ENCODE data around the gene ASPN.
A peak's percentile ranks its signal among the peaks of the same experiment; 100 is the strongest.

ASPN gene

GRCh38 chr9:92482805-92483204, 499 bp upstream of the ASPN start:
- no peak overlapping the region for H3K4me3 ChIP-seq (ENCODE audit: low read length)
- no peak overlapping the region for H3K27ac ChIP-seq (ENCODE audit: low read depth, low read length)
- H3K4me1 ChIP-seq (ENCODE audit: control insufficient read depth, insufficient read depth, low read length) = peaks cover 32% of the 10 kb centered on the region
- no peaks in the 10 kb centered on the region for H3K36me3 ChIP-seq (ENCODE audit: control insufficient read depth, insufficient read depth, low read length)
- H3K27me3 ChIP-seq (ENCODE audit: control insufficient read depth, insufficient read depth, low read length) = no peaks in the 10 kb centered on the region
- H3K9ac ChIP-seq (ENCODE audit: low read length) = no peak overlapping the region

GRCh38 chr9:92480986-92481633, 1.2 kb downstream of the ASPN start:
- Histone ChIP-seq H3K4me1 (ENCODE audit: control insufficient read depth, insufficient read depth, low read length) (peaks cover 44% of the 10 kb centered on the region), H3K4me3 (ENCODE audit: low read length) (peak overlapping the region; percentile 33), H3K9ac (ENCODE audit: low read length) (no peak overlapping the region), H3K36me3 (ENCODE audit: control insufficient read depth, insufficient read depth, low read length) (no peaks in the 10 kb centered on the region), H3K27me3 (ENCODE audit: control insufficient read depth, insufficient read depth, low read length) (no peaks in the 10 kb centered on the region), H3K27ac (ENCODE audit: low read depth, low read length) (peak overlapping the region; percentile 76)

DNA sequence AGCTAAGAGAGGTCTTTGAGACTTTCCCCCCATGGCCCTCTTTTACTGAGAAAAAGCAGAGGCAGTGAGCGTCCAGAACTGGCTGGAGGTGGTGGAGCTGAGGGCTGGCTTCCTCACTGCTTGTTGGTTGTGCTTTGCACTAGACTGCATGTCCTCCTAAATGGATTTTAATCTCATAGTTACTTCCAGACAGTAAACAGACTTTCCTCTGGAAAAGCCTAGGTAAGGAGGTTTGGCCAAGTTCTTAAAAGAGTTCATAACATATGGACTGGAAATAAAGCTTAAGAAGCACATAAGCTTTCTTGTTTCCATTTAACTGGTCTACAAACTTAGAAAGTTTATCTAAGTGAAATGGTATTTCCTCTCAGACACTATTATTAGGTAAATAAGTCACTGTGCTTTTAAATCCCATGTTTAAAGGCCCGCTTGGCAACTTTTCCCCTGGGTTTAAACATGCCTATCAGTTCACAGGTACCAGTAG, 2.0 kb downstream of the ASPN start:
- Histone ChIP-seq H3K4me3 (ENCODE audit: low read length) (peak overlapping the region; percentile 6), H3K27ac (ENCODE audit: low read depth, low read length) (peak overlapping the region; percentile 76), H3K4me1 (ENCODE audit: control insufficient read depth, insufficient read depth, low read length) (peaks cover 46% of the 10 kb centered on the region), H3K9ac (ENCODE audit: low read length) (no peak overlapping the region), H3K27me3 (ENCODE audit: control insufficient read depth, insufficient read depth, low read length) (no peaks in the 10 kb centered on the region), H3K36me3 (ENCODE audit: control insufficient read depth, insufficient read depth, low read length) (no peaks in the 10 kb centered on the region)

GRCh38 chr9:92479346-92479745, 3.0 kb downstream of the ASPN start:
- H3K27me3 ChIP-seq (ENCODE audit: control insufficient read depth, insufficient read depth, low read length) = no peaks in the 10 kb centered on the region
- H3K4me3 ChIP-seq (ENCODE audit: low read length) = no peak overlapping the region
- no peak overlapping the region for H3K9ac ChIP-seq (ENCODE audit: low read length)
- H3K27ac ChIP-seq (ENCODE audit: low read depth, low read length) = peak overlapping the region; percentile 76
- peaks cover 46% of the 10 kb centered on the region for H3K4me1 ChIP-seq (ENCODE audit: control insufficient read depth, insufficient read depth, low read length)
- no peaks in the 10 kb centered on the region for H3K36me3 ChIP-seq (ENCODE audit: control insufficient read depth, insufficient read depth, low read length)

GRCh38 chr9:92478783-92479182, 3.5 kb downstream of the ASPN start:
- peak overlapping the region; percentile 42 for H3K4me3 ChIP-seq (ENCODE audit: low read length)
- H3K27me3 ChIP-seq (ENCODE audit: control insufficient read depth, insufficient read depth, low read length) = no peaks in the 10 kb centered on the region
- no peak overlapping the region for H3K9ac ChIP-seq (ENCODE audit: low read length)
- peaks cover 42% of the 10 kb centered on the region for H3K4me1 ChIP-seq (ENCODE audit: control insufficient read depth, insufficient read depth, low read length)
- peak overlapping the region; percentile 76 for H3K27ac ChIP-seq (ENCODE audit: low read depth, low read length)
- H3K36me3 ChIP-seq (ENCODE audit: control insufficient read depth, insufficient read depth, low read length) = no peaks in the 10 kb centered on the region

GRCh38 chr9:92476962-92477361, 5.3 kb downstream of the ASPN start:
- H3K36me3 ChIP-seq (ENCODE audit: control insufficient read depth, insufficient read depth, low read length) = no peaks in the 10 kb centered on the region
- H3K4me3 ChIP-seq (ENCODE audit: low read length) = no peak overlapping the region
- H3K27ac ChIP-seq (ENCODE audit: low read depth, low read length) = no peak overlapping the region
- H3K9ac ChIP-seq (ENCODE audit: low read length) = no peak overlapping the region
- no peaks in the 10 kb centered on the region for H3K27me3 ChIP-seq (ENCODE audit: control insufficient read depth, insufficient read depth, low read length)
- H3K4me1 ChIP-seq (ENCODE audit: control insufficient read depth, insufficient read depth, low read length) = peaks cover 38% of the 10 kb centered on the region

- Histone ChIP-seq H3K36me3 (ENCODE audit: control insufficient read depth, insufficient read depth, low read length) (no peaks in the 10 kb centered on the region), H3K4me3 (ENCODE audit: low read length) (no peak overlapping the region), H3K27ac (ENCODE audit: low read depth, low read length) (no peak overlapping the region), H3K27me3 (ENCODE audit: control insufficient read depth, insufficient read depth, low read length) (no peaks in the 10 kb centered on the region), H3K9ac (ENCODE audit: low read length) (no peak overlapping the region), H3K4me1 (ENCODE audit: control insufficient read depth, insufficient read depth, low read length) (peaks cover 32% of the 10 kb centered on the region)
Measured at GRCh38 chr9:92474587-92474986, 7.7 kb downstream of the ASPN start.

DNA sequence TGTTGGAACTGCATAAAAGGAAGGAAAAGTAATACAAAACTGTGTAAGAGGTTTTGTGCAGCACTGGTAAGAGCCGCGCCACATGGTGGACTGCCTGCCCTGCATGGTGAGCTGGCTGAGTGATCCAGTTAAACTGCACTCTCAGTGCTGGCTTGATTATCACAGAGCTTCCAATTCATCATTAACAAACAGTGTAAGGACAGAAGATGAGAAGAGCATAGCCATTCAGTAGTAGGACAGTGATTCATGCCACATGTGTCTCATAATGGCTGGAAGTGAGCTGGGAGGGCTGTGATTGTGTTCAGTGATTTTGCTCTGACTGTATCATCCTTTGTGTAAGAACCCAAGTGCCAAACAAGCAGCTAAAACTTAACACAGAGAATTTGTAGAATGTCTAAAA, 14.1 kb downstream of the ASPN start:
- Histone ChIP-seq H3K27ac (ENCODE audit: low read depth, low read length) (no peak overlapping the region), H3K27me3 (ENCODE audit: control insufficient read depth, insufficient read depth, low read length) (no peaks in the 10 kb centered on the region), H3K36me3 (ENCODE audit: control insufficient read depth, insufficient read depth, low read length) (no peaks in the 10 kb centered on the region), H3K4me1 (ENCODE audit: control insufficient read depth, insufficient read depth, low read length) (peaks cover 15% of the 10 kb centered on the region), H3K4me3 (ENCODE audit: low read length) (no peak overlapping the region), H3K9ac (ENCODE audit: low read length) (no peak overlapping the region)

- no peaks in the 10 kb centered on the region for H3K36me3 ChIP-seq (ENCODE audit: control insufficient read depth, insufficient read depth, low read length)
- H3K27me3 ChIP-seq (ENCODE audit: control insufficient read depth, insufficient read depth, low read length) = no peaks in the 10 kb centered on the region
- no peak overlapping the region for H3K27ac ChIP-seq (ENCODE audit: low read depth, low read length)
Measured at GRCh38 chr9:92467511-92467910, 14.8 kb downstream of the ASPN start.

DNA sequence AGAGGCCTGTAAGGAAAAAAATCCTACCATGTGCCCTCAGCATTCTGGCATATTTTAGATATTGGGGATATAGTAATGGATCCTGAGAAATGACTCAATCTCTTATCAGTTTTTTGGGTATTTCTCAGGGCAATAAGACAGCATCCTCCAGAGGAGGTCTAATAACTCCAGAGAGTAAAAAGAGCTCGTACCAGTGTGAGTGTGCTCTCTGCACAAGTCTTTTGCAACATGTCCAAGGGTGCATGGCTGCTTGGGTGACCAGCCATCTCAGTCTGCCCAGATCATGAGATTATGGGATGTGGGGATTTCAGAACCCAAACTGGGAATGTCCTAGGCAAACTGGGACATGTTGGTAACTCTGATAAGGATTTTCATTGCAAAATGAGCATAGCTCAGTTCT, 15.3 kb downstream of the ASPN start:
- H3K9ac ChIP-seq (ENCODE audit: low read length) = no peak overlapping the region
- H3K36me3 ChIP-seq (ENCODE audit: control insufficient read depth, insufficient read depth, low read length) = no peaks in the 10 kb centered on the region
- no peak overlapping the region for H3K27ac ChIP-seq (ENCODE audit: low read depth, low read length)
- H3K27me3 ChIP-seq (ENCODE audit: control insufficient read depth, insufficient read depth, low read length) = no peaks in the 10 kb centered on the region
- no peak overlapping the region for H3K4me3 ChIP-seq (ENCODE audit: low read length)
- H3K4me1 ChIP-seq (ENCODE audit: control insufficient read depth, insufficient read depth, low read length) = peaks cover 18% of the 10 kb centered on the region

More at GRCh38 chr9:92467511-92467910, 14.8 kb downstream of the ASPN start:
- Histone ChIP-seq H3K4me1 (ENCODE audit: control insufficient read depth, insufficient read depth, low read length) (peaks cover 18% of the 10 kb centered on the region), H3K9ac (ENCODE audit: low read length) (no peak overlapping the region), H3K4me3 (ENCODE audit: low read length) (no peak overlapping the region)

DNA sequence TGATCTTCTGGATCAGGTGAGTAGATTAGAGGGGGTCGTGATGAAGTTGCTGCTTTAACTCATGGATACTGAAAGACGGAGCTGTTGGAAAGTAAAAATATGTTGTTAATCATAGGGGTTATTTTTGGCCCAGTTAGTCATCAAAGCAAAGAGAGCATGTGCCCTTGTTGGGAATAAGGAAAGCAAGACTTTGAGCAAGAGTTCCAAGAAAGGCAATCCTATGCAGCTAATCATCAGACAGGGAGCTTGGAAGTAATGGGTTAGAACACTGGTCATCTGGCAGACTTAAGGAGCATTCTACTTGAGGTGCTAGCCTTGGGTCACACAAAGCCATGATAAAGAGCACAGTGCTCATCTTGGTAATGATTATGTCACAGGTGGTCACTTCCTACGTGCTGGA, 18.3 kb downstream of the ASPN start:
- Histone ChIP-seq H3K4me3 (ENCODE audit: low read length) (no peak overlapping the region), H3K27me3 (ENCODE audit: control insufficient read depth, insufficient read depth, low read length) (no peaks in the 10 kb centered on the region), H3K27ac (ENCODE audit: low read depth, low read length) (peak overlapping the region; percentile 80), H3K4me1 (ENCODE audit: control insufficient read depth, insufficient read depth, low read length) (peaks cover 18% of the 10 kb centered on the region), H3K9ac (ENCODE audit: low read length) (no peak overlapping the region), H3K36me3 (ENCODE audit: control insufficient read depth, insufficient read depth, low read length) (no peaks in the 10 kb centered on the region)

DNA sequence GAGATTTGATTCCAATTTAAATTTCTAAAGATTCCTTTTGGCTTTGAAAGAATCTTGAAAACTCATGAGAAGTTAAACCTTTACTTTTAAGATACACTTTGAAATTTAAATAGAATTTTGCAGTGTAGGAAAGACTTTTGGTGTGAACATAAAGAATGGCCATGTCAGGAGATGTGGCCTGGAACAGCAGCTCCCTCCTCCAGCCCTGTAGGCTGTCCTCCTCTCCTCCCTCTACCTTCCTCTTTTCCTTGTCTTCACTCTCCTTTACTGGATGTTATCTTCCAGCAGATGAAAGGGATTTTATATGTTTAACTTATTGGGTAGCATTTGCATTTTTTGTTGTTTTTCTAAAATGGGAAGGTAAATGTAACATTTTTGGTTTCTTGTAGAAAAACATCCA, 18.9 kb downstream of the ASPN start:
- peak overlapping the region; percentile 80 for H3K27ac ChIP-seq (ENCODE audit: low read depth, low read length)
- H3K4me1 ChIP-seq (ENCODE audit: control insufficient read depth, insufficient read depth, low read length) = peaks cover 20% of the 10 kb centered on the region
- no peaks in the 10 kb centered on the region for H3K27me3 ChIP-seq (ENCODE audit: control insufficient read depth, insufficient read depth, low read length)
- no peak overlapping the region for H3K9ac ChIP-seq (ENCODE audit: low read length)
- H3K4me3 ChIP-seq (ENCODE audit: low read length) = no peak overlapping the region
- H3K36me3 ChIP-seq (ENCODE audit: control insufficient read depth, insufficient read depth, low read length) = no peaks in the 10 kb centered on the region

- H3K27me3 ChIP-seq (ENCODE audit: control insufficient read depth, insufficient read depth, low read length) = no peaks in the 10 kb centered on the region
- no peak overlapping the region for H3K9ac ChIP-seq (ENCODE audit: low read length)
- H3K27ac ChIP-seq (ENCODE audit: low read depth, low read length) = no peak overlapping the region
- H3K4me3 ChIP-seq (ENCODE audit: low read length) = no peak overlapping the region
- no peaks in the 10 kb centered on the region for H3K36me3 ChIP-seq (ENCODE audit: control insufficient read depth, insufficient read depth, low read length)
- peaks cover 2% of the 10 kb centered on the region for H3K4me1 ChIP-seq (ENCODE audit: control insufficient read depth, insufficient read depth, low read length)
Measured at GRCh38 chr9:92457576-92457975, 24.7 kb downstream of the ASPN start.

Measured in rectal smooth muscle tissue (tissue), 1 donor.